PC-9 (cell line): ENCODE data around the gene KCNK4. TPM values are rescaled to one million over a fixed set of nuclear protein-coding genes. Genes with fewer than 3 reads are reported as not detected.
A peak's percentile ranks its signal among the peaks of the same experiment; 100 is the strongest.

ENCODE experiments used
- BruUV-seq: library from RNA; stranded (reverse); fragments of 400-500 nt; replicated peaks from 2 replicates; lab custom pipeline; 2021; lab: Mats Ljungman, UMichigan
- CTCF ChIA-PET: fragments of 300-600 bp; sonication (Branson Sonifier 250); formaldehyde crosslinking; loops from one replicate; lab custom pipeline; 2022; ENCODE audit warnings: antibody characterized with exemption; lab: Charles Lee
- POLR2A ChIA-PET: fragments of 300-600 bp; sonication (Branson Sonifier 250); formaldehyde crosslinking; loops from one replicate; lab custom pipeline; 2022; ENCODE audit warnings: antibody characterized with exemption; ENCODE audit not compliant: unreplicated experiment; lab: Charles Lee
- DNase-seq, 2 experiments: peaks; one replicate each; pipeline versions ENCODE4 v3.0.0 to v3.0.0-alpha.2; 2015 to 2022; ENCODE audit warnings: mixed read lengths in 1 of 2
- H2AFZ ChIP-seq: fragments of 200-600 bp; sonication (generic); 2 replicates; pipeline ENCODE4 v1.8.1; 2017; ENCODE audit warnings: antibody characterized with exemption
- H3F3A ChIP-seq: fragments of 200-600 bp; sonication (generic); 2 replicates; pipeline ENCODE4 v1.8.1; 2017; ENCODE audit warnings: antibody characterized with exemption, mild to moderate bottlenecking, low read depth; ENCODE audit not compliant: insufficient read depth
- H3K27ac ChIP-seq: fragments of 200-600 bp; sonication (generic); 2 replicates; pipeline ENCODE4 v1.6.1; 2016; ENCODE audit warnings: mixed run types
- H3K27me3 ChIP-seq: fragments of 200-600 bp; sonication (generic); 2 replicates; pipeline ENCODE4 v1.6.1; 2016; ENCODE audit warnings: low read depth, mixed run types; ENCODE audit not compliant: insufficient read depth
- H3K36me3 ChIP-seq: fragments of 200-600 bp; sonication (generic); 2 replicates; pipeline ENCODE4 v1.6.1; 2016; ENCODE audit warnings: low read depth, mixed run types
- H3K4me1 ChIP-seq: fragments of 200-600 bp; sonication (generic); replicated peaks from 2 replicates; pipeline ENCODE4 v1.6.1; 2016; ENCODE audit warnings: mixed run types; ENCODE audit not compliant: insufficient read depth
- H3K4me2 ChIP-seq: fragments of 200-600 bp; sonication (generic); 2 replicates; pipeline ENCODE4 v1.6.1; 2017; ENCODE audit warnings: mixed run types
- H3K4me3 ChIP-seq: fragments of 200-600 bp; sonication (generic); 2 replicates; pipeline ENCODE4 v1.6.1; 2016; ENCODE audit warnings: mixed run types
- H3K79me2 ChIP-seq: fragments of 200-600 bp; sonication (generic); 2 replicates; pipeline ENCODE4 v1.6.1; 2017; ENCODE audit warnings: low read depth, mixed run types
- H3K9me2 ChIP-seq: fragments of 200-600 bp; sonication (generic); 2 replicates; pipeline ENCODE4 v1.8.1; 2017; ENCODE audit warnings: mild to moderate bottlenecking; ENCODE audit not compliant: insufficient read depth
- H3K9me3 ChIP-seq: fragments of 200-600 bp; sonication (generic); 2 replicates; pipeline ENCODE4 v1.8.1; 2016; ENCODE audit warnings: low read depth; ENCODE audit not compliant: insufficient read depth
- H4K20me1 ChIP-seq: fragments of 200-600 bp; sonication (generic); 2 replicates; pipeline ENCODE4 v1.8.1; 2017; ENCODE audit not compliant: insufficient read depth
- CTCF ChIP-seq: fragments of 200-600 bp; sonication (generic); conservative IDR thresholded peaks from 2 replicates; pipeline ENCODE4 v1.6.1; 2017; ENCODE audit warnings: mixed run types, antibody characterized with exemption, mild to moderate bottlenecking, moderate library complexity
- EZH2 ChIP-seq: fragments of 200-600 bp; sonication (generic); IDR thresholded peaks from 2 replicates; pipeline ENCODE4 v1.8.0; 2017; ENCODE audit warnings: antibody characterized with exemption, low read depth
- intact Hi-C: fragments of 100-400 bp; cut with micrococcal nuclease; formaldehyde crosslinking; loops from one replicate; pipeline ENCODE4 v1.10.0; 2022; ENCODE audit not compliant: unreplicated experiment
- total RNA-seq: library from RNA; stranded (reverse); gene quantifications from 2 replicates; pipeline ENCODE4 v1.2.3, GENCODE V29; 2021

The KCNK4 gene
- total RNA-seq, 1 experiment from 2014 or later, result 0.57 TPM

GRCh38 chr11:64254326-64254725, 36.8 kb upstream of the KCNK4 start:
- no peak for DNase-seq
- Histone ChIP-seq H3K27ac (no peak overlapping the region), H3K9me2 (no peaks in the 10 kb centered on the region), H4K20me1 (peaks cover 9% of the 10 kb centered on the region; the same call in 1 of the 2 replicates), H3K36me3 (0 out of 2 replicates have a peak, but pooled peaks cover 5% of the 10 kb centered on the region), H3K27me3 (no peaks in the 10 kb centered on the region), H3K4me3 (no peak overlapping the region), H3K79me2 (peaks cover 14% of the 10 kb centered on the region), H3K4me1 (no peaks in the 10 kb centered on the region; the same call in 1 of the 2 replicates), H3K9me3 (no peaks in the 10 kb centered on the region), H3F3A (peaks cover 24% of the 10 kb centered on the region), H3K4me2 (no peak overlapping the region), H2AFZ (no peak overlapping the region)
- POLR2A ChIA-PET, result no interaction called here
- TF ChIP-seq CTCF (no peak), EZH2 (no peak)
- CTCF ChIA-PET, result no interaction called here
- intact Hi-C loops, result no loop called here
- BruUV-seq, result no TSS peak

GRCh38 chr11:64255135-64256128, 35.7 kb upstream of the KCNK4 start:
- BruUV-seq, result no TSS peak
- no peaks in the 10 kb centered on the region; the same call in 1 of the 2 replicates for H3K4me1 ChIP-seq
- H3K79me2 ChIP-seq, result peaks cover 14% of the 10 kb centered on the region
- no peak overlapping the region for H3K27ac ChIP-seq
- H4K20me1 ChIP-seq, result peaks cover 9% of the 10 kb centered on the region; the same call in 1 of the 2 replicates
- intact Hi-C loops, result no loop called here
- ChIA-PET POLR2A (no interaction called here), CTCF (no interaction called here)
- H3K4me2 ChIP-seq, result no peak overlapping the region
- no peak overlapping the region for H2AFZ ChIP-seq
- TF ChIP-seq CTCF, result no peak
- TF ChIP-seq EZH2, result no peak
- DNase-seq, result peak in 1 of 2 experiments; percentile 33
- H3F3A ChIP-seq, result peaks cover 21% of the 10 kb centered on the region; the same call in 1 of the 2 replicates
- H3K36me3 ChIP-seq, result 0 out of 2 replicates have a peak, but pooled peaks cover 5% of the 10 kb centered on the region
- no peaks in the 10 kb centered on the region for H3K27me3 ChIP-seq
- H3K9me3 ChIP-seq, result no peaks in the 10 kb centered on the region
- H3K9me2 ChIP-seq, result no peaks in the 10 kb centered on the region
- no peak overlapping the region for H3K4me3 ChIP-seq

GRCh38 chr11:64256300-64256699, 34.8 kb upstream of the KCNK4 start:
- DNase-seq, result peak in 1 of 2 experiments; percentile 27
- H3K4me3 ChIP-seq, result no peak overlapping the region
- H3K79me2 ChIP-seq, result peaks cover 14% of the 10 kb centered on the region
- no peaks in the 10 kb centered on the region for H3K4me1 ChIP-seq
- no peaks in the 10 kb centered on the region for H3K9me3 ChIP-seq
- no peak for TF ChIP-seq CTCF
- no peak for TF ChIP-seq EZH2
- 0 out of 2 replicates have a peak, but pooled peaks cover 5% of the 10 kb centered on the region for H3K36me3 ChIP-seq
- intact Hi-C loops, result no loop called here
- H3K4me2 ChIP-seq, result no peak overlapping the region
- H3K27me3 ChIP-seq, result no peaks in the 10 kb centered on the region
- peaks cover 19% of the 10 kb centered on the region; the same call in 1 of the 2 replicates for H3F3A ChIP-seq
- H3K9me2 ChIP-seq, result no peaks in the 10 kb centered on the region
- CTCF ChIA-PET, result interaction anchor here (0.5 kb wide), 1 partner anchor 489 kb away, joined by 4 read pairs; no protein-coding TSS in a partner anchor
- H4K20me1 ChIP-seq, result peaks cover 9% of the 10 kb centered on the region; the same call in 1 of the 2 replicates
- POLR2A ChIA-PET, result no interaction called here
- no TSS peak for BruUV-seq
- H3K27ac ChIP-seq, result no peak overlapping the region
- H2AFZ ChIP-seq, result no peak overlapping the region
